ENCODE results near the gene FEN1. TPM values are rescaled to one million over a fixed set of nuclear protein-coding genes. Genes with fewer than 3 reads are reported as not detected.
A peak's percentile ranks its signal among the peaks of the same experiment; 100 is the strongest.

The FEN1 gene
- total and polyA plus RNA-seq, 2 donors from 2014 or later = 8.5 to 8.8 TPM

DNA sequence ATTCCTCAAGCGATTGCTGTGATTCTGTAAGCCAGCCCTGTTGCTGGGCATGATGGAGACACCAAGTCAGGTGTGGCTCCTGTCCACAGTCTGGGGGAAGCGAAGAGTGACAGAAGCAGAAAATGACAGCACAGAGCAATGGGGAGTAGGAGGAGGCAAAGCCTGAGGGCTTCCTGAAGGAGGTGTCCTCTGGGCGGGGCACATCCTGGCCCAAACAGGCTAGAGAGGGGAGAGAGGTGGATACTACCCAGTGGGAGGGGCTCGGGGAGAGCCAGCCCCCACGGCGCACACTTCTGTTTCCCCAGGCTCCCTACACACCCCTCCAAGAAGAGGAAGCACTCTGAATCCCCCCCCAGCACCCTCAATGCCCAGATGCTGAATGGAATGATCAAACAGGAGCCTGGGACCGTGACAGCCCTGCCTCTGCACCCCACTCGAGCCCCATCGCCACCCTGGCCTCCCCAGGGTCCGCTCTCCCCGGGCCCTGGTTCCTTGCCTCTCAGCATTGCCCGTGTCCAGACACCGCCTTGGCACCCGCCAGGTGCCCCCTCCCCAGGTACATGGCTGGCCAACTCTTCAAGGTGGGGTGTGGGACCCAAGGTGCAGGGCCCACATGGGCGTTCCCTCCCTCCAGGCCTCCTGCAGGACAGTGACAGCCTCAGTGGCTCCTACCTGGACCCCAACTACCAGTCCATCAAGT, 21.4 kb upstream of the FEN1 start:
- intact Hi-C loops (cut with DNase I) = no loop called here
- H3K9me3 ChIP-seq (ENCODE audit: control insufficient read depth in 2 of 3, insufficient read depth in 1 of 3, low read length in 3 of 3) = no peaks in the 10 kb centered on the region
- H3K9ac ChIP-seq (ENCODE audit: low read length in 3 of 3) = no peak overlapping the region
- H3K4me1 ChIP-seq (ENCODE audit: control insufficient read depth in 2 of 3, insufficient read depth in 2 of 3, low read depth in 1 of 3, low read length in 3 of 3) = peaks cover 0 to 7% (median 0%) of the 10 kb centered on the region in 3 donors
- no peak for DNase-seq
- no peak overlapping the region for H3K27ac ChIP-seq (ENCODE audit: low read depth in 2 of 2, low read length in 2 of 2)
- no peaks in the 10 kb centered on the region for H3K36me3 ChIP-seq (ENCODE audit: control insufficient read depth in 2 of 3, insufficient read depth in 3 of 3, low read length in 3 of 3)
- H3K4me3 ChIP-seq (ENCODE audit: low read length in 3 of 3) = no peak overlapping the region
- H3K27me3 ChIP-seq (ENCODE audit: control insufficient read depth, insufficient read depth, low read length) = no peaks in the 10 kb centered on the region
- TF ChIP-seq, protein P1, sequence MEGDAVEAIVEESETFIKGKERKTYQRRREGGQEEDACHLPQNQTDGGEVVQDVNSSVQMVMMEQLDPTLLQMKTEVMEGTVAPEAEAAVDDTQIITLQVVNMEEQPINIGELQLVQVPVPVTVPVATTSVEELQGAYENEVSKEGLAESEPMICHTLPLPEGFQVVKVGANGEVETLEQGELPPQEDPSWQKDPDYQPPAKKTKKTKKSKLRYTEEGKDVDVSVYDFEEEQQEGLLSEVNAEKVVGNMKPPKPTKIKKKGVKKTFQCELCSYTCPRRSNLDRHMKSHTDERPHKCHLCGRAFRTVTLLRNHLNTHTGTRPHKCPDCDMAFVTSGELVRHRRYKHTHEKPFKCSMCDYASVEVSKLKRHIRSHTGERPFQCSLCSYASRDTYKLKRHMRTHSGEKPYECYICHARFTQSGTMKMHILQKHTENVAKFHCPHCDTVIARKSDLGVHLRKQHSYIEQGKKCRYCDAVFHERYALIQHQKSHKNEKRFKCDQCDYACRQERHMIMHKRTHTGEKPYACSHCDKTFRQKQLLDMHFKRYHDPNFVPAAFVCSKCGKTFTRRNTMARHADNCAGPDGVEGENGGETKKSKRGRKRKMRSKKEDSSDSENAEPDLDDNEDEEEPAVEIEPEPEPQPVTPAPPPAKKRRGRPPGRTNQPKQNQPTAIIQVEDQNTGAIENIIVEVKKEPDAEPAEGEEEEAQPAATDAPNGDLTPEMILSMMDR (IDR thresholded peaks at IDR 0.05; ENCODE audit: borderline replicate concordance, extremely low read depth, insufficient read depth) = no peak
- FAIRE-seq = no peak

DNA sequence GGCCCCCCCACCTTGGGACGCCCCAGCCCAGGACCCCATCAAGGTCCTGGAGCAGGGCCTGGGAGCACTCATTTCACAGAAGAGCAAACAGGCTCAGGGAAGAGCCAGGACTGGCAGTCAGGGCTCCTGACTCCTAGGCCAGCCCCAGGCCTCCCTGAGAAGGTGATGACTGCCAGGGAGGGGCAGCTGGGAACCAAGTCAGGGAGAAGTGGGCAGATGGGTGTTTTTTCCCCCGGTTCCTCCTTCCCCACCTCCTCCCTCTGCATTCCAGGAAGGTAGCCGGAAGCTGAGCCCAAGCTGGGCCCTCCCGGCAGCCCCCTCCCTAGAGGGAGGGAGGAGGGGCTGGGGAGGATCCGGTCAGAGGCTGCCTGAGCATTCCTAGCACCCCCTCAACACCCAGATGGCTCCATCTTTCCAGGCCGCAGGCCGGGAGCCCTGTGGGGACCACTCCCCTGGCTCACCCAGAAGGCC, 20.7 kb upstream of the FEN1 start:
- FAIRE-seq (no peak), DNase-seq (peak in 4 of 5 donors; percentile 84 to 94 (median 89))
- Histone ChIP-seq H3K36me3 (ENCODE audit: control insufficient read depth in 2 of 3, insufficient read depth in 3 of 3, low read length in 3 of 3) (no peaks in the 10 kb centered on the region), H3K27ac (ENCODE audit: low read depth in 2 of 2, low read length in 2 of 2) (peak overlapping the region in 1 of 2 donors; percentile 32), H3K4me1 (ENCODE audit: control insufficient read depth in 2 of 3, insufficient read depth in 2 of 3, low read depth in 1 of 3, low read length in 3 of 3) (peaks cover 0 to 7% (median 0%) of the 10 kb centered on the region in 3 donors), H3K9ac (ENCODE audit: low read length in 3 of 3) (no peak overlapping the region), H3K4me3 (ENCODE audit: low read length in 3 of 3) (no peak overlapping the region), H3K27me3 (ENCODE audit: control insufficient read depth, insufficient read depth, low read length) (no peaks in the 10 kb centered on the region), H3K9me3 (ENCODE audit: control insufficient read depth in 2 of 3, insufficient read depth in 1 of 3, low read length in 3 of 3) (no peaks in the 10 kb centered on the region)
- intact Hi-C loops (cut with DNase I) = no loop called here
- TF ChIP-seq, protein P1 (IDR thresholded peaks at IDR 0.05; ENCODE audit: borderline replicate concordance, extremely low read depth, insufficient read depth) = no peak

DNA sequence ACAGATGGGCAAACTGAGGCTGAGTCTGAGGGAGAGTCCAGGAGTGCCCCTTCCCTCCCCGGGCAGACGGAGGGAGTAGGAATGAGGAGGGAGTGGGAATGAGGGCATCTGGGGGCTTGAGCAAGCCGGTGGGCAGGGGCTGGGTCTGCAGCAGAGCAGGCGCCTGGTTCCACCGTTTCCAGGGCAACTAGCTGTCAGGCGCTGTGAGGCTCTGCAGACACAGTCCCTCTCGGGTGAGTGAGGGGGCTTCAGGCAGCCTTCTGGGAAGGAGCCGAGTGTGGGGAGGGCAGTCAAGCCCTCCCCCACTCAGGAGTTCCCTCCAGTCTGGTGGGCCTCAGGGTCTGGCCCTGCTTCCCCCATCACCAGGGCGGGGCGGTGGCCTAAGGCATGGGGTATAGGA, 19.4 kb upstream of the FEN1 start:
- Histone ChIP-seq H3K4me1 (ENCODE audit: control insufficient read depth in 2 of 3, insufficient read depth in 2 of 3, low read depth in 1 of 3, low read length in 3 of 3) (peaks cover 0 to 9% (median 0%) of the 10 kb centered on the region in 3 donors), H3K9me3 (ENCODE audit: control insufficient read depth in 2 of 3, insufficient read depth in 1 of 3, low read length in 3 of 3) (no peaks in the 10 kb centered on the region), H3K36me3 (ENCODE audit: control insufficient read depth in 2 of 3, insufficient read depth in 3 of 3, low read length in 3 of 3) (no peaks in the 10 kb centered on the region), H3K27ac (ENCODE audit: low read depth in 2 of 2, low read length in 2 of 2) (no peak overlapping the region), H3K9ac (ENCODE audit: low read length in 3 of 3) (no peak overlapping the region), H3K4me3 (ENCODE audit: low read length in 3 of 3) (no peak overlapping the region), H3K27me3 (ENCODE audit: control insufficient read depth, insufficient read depth, low read length) (no peaks in the 10 kb centered on the region)
- FAIRE-seq = no peak
- intact Hi-C loops (cut with DNase I) = no loop called here
- TF ChIP-seq, protein P1 (IDR thresholded peaks at IDR 0.05; ENCODE audit: borderline replicate concordance, extremely low read depth, insufficient read depth) = no peak
- DNase-seq = peak in 4 of 5 donors; percentile 72 to 90 (median 76)

All from kidney (tissue), 14 donors.